Activated B cell treated with CpG ODN at 0.5 μM for 24 hours (primary cell): Measurements from ENCODE around the gene CHCHD3. TPM values are rescaled to one million over a fixed set of nuclear protein-coding genes. Genes with fewer than 3 reads are reported as not detected.

Experiments used
- ATAC-seq: fragments of 200-7000 bp; cut with Tn5 transposase; one replicate; pipeline ENCODE4 v1.10.0; 2021; ENCODE audit warnings: low read depth, mild to moderate bottlenecking, moderate library complexity
- CTCF ChIA-PET: fragments of 350-600 bp; sonication (Branson Sonifier 250); formaldehyde crosslinking; loops from one replicate; lab custom pipeline; 2021; ENCODE audit warnings: antibody characterized with exemption; lab: Charles Lee
- POLR2A ChIA-PET: fragments of 350-600 bp; sonication (Branson Sonifier 250); formaldehyde crosslinking; loops from one replicate; lab custom pipeline; 2021; ENCODE audit warnings: antibody characterized with exemption; lab: Charles Lee
- DNase-seq: peaks from one replicate; pipeline ENCODE4 v3.0.0; 2022
- H3K27ac Mint-ChIP-seq: one replicate; pipeline ENCODE4 v1.8.0; 2020; ENCODE audit warnings: mixed read lengths
- H3K27me3 Mint-ChIP-seq: one replicate; pipeline ENCODE4 v1.8.0; 2021; ENCODE audit warnings: mixed read lengths
- H3K36me3 Mint-ChIP-seq: one replicate; pipeline ENCODE4 v1.8.0; 2021; ENCODE audit warnings: low read depth, mixed read lengths
- H3K4me1 Mint-ChIP-seq: one replicate; pipeline ENCODE4 v1.8.0; 2021; ENCODE audit warnings: mixed read lengths
- H3K4me3 Mint-ChIP-seq: one replicate; pipeline ENCODE4 v1.8.0; 2020; ENCODE audit warnings: mild to moderate bottlenecking, mixed read lengths
- H3K9me3 Mint-ChIP-seq: one replicate; pipeline ENCODE4 v1.8.0; 2020; ENCODE audit warnings: mixed read lengths
- intact Hi-C: fragments of 100-400 bp; cut with micrococcal nuclease; formaldehyde crosslinking; loops from one replicate; pipeline ENCODE4 v1.15.1; 2024
- total RNA-seq: library from RNA; stranded (reverse); gene quantifications from 2 replicates; pipeline ENCODE4 v1.2.3, GENCODE V29; 2022
- TF ChIP-seq, protein P1 (sequence below): fragments of 200-600 bp; IDR thresholded peaks from one replicate; pipeline ENCODE4 v1.8.0; 2022; ENCODE audit warnings: antibody characterized with exemption, mild to moderate bottlenecking

Gene CHCHD3
- total RNA-seq, 1 donor from 2014 or later, result 53.6 TPM

DNA sequence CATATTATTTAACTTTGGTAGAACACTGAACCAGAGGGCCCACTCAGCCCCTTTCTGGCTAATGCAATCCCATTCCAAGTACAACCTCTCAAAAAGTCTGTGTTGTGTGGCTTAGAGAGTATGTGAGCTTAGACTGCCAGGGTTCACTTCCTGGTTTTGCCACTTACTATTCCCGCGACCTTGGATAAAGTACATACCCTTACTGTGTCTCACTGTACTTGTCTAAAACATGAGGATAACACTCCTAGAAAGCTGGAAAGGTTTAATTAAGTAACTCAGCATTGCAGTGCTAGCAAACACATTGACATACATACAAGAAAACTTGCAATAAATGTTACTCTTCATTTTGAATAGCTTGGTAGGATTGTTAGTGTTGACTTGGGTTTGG, 215.8 kb downstream of the CHCHD3 start:
- POLR2A ChIA-PET, result no interaction called here
- peaks cover 11% of the 10 kb centered on the region for H3K4me1 Mint-ChIP-seq
- TF ChIP-seq, protein P1, sequence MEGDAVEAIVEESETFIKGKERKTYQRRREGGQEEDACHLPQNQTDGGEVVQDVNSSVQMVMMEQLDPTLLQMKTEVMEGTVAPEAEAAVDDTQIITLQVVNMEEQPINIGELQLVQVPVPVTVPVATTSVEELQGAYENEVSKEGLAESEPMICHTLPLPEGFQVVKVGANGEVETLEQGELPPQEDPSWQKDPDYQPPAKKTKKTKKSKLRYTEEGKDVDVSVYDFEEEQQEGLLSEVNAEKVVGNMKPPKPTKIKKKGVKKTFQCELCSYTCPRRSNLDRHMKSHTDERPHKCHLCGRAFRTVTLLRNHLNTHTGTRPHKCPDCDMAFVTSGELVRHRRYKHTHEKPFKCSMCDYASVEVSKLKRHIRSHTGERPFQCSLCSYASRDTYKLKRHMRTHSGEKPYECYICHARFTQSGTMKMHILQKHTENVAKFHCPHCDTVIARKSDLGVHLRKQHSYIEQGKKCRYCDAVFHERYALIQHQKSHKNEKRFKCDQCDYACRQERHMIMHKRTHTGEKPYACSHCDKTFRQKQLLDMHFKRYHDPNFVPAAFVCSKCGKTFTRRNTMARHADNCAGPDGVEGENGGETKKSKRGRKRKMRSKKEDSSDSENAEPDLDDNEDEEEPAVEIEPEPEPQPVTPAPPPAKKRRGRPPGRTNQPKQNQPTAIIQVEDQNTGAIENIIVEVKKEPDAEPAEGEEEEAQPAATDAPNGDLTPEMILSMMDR, result no peak
- intact Hi-C loops, result no loop called here
- H3K36me3 Mint-ChIP-seq, result peaks cover 27% of the 10 kb centered on the region
- H3K27me3 Mint-ChIP-seq, result no peaks in the 10 kb centered on the region
- peaks cover 3% of the 10 kb centered on the region for H3K9me3 Mint-ChIP-seq
- CTCF ChIA-PET, result no interaction called here
- ATAC-seq (no peak), DNase-seq (no peak)
- no peak overlapping the region for H3K27ac Mint-ChIP-seq
- H3K4me3 Mint-ChIP-seq, result no peak overlapping the region

DNA sequence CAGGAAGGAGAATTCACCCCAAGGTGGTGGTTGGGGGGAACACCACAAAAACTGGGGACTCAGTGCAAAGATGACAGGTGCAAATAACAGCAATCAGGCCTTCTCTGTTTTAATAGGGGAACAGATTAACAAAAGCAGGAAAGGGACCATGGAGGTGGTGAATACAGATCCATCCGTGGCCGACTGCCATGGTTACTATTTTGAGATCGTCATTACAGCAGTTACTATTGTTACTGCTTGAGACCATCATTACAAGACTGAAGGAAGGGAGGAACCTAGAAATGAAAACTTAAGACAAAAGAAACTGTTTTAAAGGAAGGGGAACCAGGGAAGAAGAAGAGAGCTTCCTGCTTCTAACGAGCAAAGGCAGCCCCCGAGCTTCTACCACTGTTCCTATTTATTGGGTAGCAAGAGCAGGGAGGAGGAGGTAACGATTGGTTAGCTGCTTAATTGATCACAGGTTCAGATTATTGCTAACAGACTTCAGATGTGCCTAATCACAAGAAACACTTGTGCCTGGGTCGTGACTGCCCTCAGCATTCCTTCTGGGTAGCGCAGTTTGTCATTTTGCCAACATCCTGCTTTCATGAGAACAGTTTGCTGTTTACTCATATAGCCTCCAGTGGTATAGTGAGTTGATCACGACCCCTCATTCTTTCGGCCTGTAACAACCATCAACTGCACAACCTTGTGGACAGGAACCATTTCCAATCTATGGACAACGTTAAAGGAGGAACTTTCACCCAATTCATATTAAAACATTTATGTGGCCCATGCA, 216.3 kb downstream of the CHCHD3 start:
- ATAC-seq (no peak), DNase-seq (no peak)
- Mint-ChIP-seq H3K4me1 (peaks cover 11% of the 10 kb centered on the region), H3K27ac (no peak overlapping the region), H3K4me3 (no peak overlapping the region), H3K27me3 (no peaks in the 10 kb centered on the region), H3K36me3 (peaks cover 28% of the 10 kb centered on the region), H3K9me3 (peaks cover 3% of the 10 kb centered on the region)
- ChIA-PET CTCF (no interaction called here), POLR2A (no interaction called here)
- TF ChIP-seq, protein P1, result no peak
- intact Hi-C loops, result no loop called here

DNA sequence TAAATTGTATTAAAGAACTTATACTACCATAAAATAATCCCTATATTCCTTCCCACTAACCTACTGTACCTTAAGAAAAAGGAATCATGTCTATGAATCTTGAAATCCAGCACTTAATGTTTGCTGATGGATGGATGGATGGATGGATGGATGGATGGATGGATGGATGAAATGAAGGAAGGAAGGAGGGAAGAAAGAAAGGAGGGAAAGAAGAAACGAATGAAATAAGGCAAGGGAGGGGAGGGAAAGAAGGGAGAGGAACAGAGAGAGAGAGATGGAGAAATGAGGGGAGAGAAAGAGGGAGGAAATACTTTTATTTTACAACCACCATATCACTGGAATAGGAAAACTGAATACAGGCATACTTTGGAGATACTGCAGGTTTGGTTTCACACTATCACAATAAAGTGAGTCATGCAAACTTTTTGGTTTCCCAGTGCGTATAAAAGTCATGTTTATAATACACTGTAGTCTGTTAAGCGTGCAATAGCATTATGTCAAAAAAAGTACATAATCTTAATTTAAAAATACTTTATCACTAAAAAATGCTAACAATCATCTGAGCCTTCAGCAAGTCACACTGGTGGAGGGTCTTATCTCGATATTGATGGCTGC, 219.8 kb downstream of the CHCHD3 start:
- no peak overlapping the region for H3K27ac Mint-ChIP-seq
- H3K27me3 Mint-ChIP-seq, result no peaks in the 10 kb centered on the region
- ATAC-seq, result no peak

DNA sequence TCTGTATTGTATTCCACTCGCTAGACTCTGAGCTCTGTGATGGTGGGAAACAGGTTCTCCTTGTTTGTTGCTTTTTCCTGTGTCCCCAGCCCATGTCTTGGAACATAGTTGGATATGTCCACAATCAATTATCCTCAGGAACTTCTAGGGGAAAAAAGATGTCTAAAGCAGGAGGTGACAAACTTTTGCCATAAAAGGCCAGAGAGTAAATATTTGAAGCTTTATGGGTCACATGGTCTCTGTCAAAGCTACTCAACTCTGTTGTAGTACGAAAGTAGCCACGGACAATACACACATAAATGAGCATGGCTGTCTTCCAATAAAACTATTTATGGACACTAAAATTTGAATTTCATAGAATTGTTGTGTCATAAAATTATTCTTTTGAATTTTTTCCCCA, 220.5 kb downstream of the CHCHD3 start:
- Mint-ChIP-seq H3K4me3 (no peak overlapping the region), H3K9me3 (peaks cover 3% of the 10 kb centered on the region), H3K27me3 (no peaks in the 10 kb centered on the region), H3K27ac (no peak overlapping the region), H3K36me3 (peaks cover 27% of the 10 kb centered on the region), H3K4me1 (peaks cover 12% of the 10 kb centered on the region)
- TF ChIP-seq, protein P1, result no peak
- ChIA-PET CTCF (no interaction called here), POLR2A (no interaction called here)
- ATAC-seq (no peak), DNase-seq (no peak)
- intact Hi-C loops, result no loop called here

More for the DNA sequence above, 219.8 kb downstream of the CHCHD3 start:
- Mint-ChIP-seq H3K36me3 (peaks cover 30% of the 10 kb centered on the region), H3K9me3 (peaks cover 3% of the 10 kb centered on the region), H3K4me3 (no peak overlapping the region), H3K4me1 (peaks cover 12% of the 10 kb centered on the region)
- no peak for DNase-seq
- POLR2A ChIA-PET, result no interaction called here
- intact Hi-C loops, result no loop called here
- CTCF ChIA-PET, result no interaction called here
- TF ChIP-seq, protein P1, result no peak

DNA sequence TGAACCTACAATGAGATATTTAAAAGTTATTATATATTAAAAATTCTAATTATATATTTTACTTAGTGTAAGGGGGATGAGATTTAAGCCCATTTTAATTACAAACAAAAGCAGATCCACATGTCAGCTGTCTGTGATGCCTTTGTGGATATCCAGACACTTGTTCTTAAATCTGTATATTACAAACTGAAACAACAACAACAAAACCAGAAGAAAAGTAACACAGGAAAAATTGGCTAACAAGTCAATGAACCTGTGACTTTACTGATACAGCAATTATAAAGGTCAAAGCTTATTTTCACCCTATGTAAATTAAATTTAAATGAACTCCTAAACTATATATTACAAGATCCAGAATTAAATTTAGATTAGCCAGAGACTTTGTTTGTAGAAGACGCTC, 222.7 kb downstream of the CHCHD3 start:
- no peak for DNase-seq
- ChIA-PET POLR2A (no interaction called here), CTCF (no interaction called here)
- TF ChIP-seq, protein P1, result no peak
- ATAC-seq, result no peak
- Mint-ChIP-seq H3K36me3 (peaks cover 22% of the 10 kb centered on the region), H3K4me3 (no peak overlapping the region), H3K27ac (no peak overlapping the region), H3K27me3 (no peaks in the 10 kb centered on the region), H3K4me1 (peaks cover 12% of the 10 kb centered on the region), H3K9me3 (peaks cover 3% of the 10 kb centered on the region)
- intact Hi-C loops, result no loop called here
